CD1c-positive myeloid dendritic cell (primary cell): ENCODE data around the gene SNORC.
"Not testable (repeated sequence)": the region's sequence is repeated elsewhere in the genome, so short reads cannot be mapped to it uniquely, and the experiment has no call there.

Experiments used
- DNase-seq: peaks from one replicate; pipeline ENCODE4 v3.0.0-alpha.2; 2016; ENCODE audit errors: extremely low spot score

Gene SNORC

GRCh38 chr2:232896720-232897597, 26.9 kb downstream of the SNORC start:
- DNase-seq, result no peak

GRCh38 chr2:232897598-232898408, 27.7 kb downstream of the SNORC start:
- DNase-seq, result no peak

GRCh38 chr2:232898592-232899543, 28.8 kb downstream of the SNORC start:
- no peak for DNase-seq

- DNase-seq, result peak; percentile 56
Observed at GRCh38 chr2:232900811-232901735, 31.0 kb downstream of the SNORC start.

- DNase-seq, result peak; percentile 52
Observed at GRCh38 chr2:232901736-232902578, 31.9 kb downstream of the SNORC start.

GRCh38 chr2:232903989-232904388, 33.9 kb downstream of the SNORC start:
- DNase-seq, result no peak

- not testable (repeated sequence) for DNase-seq
Observed at GRCh38 chr2:232906867-232907717, 37.0 kb downstream of the SNORC start.

DNA sequence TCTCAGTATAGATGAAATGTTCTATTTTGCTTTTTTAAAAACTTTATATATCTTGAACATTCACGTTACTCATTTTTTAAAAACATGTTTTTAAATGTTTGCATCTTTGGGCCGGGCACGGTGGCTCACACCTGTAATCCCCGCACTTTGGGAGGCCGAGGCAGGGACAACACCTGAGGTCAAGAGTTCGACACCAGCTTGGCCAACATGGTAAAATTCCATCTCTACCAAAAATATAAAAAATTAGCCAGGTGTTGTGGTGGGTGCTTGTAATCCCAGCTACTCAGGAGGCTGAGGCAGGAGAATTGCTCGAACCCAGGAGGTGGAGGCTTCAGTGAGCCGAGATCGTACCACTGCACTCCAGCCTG, 37.6 kb downstream of the SNORC start:
- DNase-seq, result not testable (repeated sequence)

DNA sequence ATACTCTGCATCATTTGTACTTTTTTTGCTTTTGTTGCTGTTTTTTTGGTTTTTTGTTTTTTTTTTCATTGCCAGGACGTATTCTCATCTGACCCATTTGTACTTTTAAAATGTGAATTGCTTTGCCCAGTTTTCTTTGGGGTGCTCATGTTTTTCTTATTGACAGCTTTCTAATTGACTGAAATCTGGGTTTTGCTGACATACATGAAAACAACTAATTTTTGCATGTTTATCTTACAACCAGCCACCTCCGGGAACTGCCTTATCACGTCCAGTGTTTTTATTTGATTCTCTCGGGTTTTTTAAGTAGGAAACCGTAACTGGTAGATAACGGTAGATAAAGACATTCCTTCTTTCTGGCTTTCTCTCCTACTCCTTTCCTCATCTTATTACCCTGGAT, 38.6 kb downstream of the SNORC start:
- DNase-seq, result no peak

DNA sequence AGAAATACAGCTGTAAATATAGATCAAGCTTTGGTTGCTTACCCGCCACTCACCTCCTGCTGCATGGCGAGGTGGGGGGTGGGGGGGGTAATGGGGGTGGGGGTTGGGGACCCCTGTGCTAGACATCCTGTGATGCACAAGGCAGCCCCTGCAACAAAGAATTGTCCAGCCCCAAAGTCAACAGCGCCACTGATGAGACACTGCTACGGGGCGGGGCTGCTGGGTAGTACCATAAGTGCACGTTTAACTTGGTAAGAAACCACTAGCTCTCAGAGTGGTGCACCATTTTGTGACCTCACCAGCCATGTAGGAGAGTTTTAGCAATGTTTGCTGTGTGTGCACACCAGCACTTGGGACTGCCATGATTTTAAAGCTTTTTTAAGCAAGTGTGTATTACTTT, 40.3 kb downstream of the SNORC start:
- DNase-seq, result no peak

DNA sequence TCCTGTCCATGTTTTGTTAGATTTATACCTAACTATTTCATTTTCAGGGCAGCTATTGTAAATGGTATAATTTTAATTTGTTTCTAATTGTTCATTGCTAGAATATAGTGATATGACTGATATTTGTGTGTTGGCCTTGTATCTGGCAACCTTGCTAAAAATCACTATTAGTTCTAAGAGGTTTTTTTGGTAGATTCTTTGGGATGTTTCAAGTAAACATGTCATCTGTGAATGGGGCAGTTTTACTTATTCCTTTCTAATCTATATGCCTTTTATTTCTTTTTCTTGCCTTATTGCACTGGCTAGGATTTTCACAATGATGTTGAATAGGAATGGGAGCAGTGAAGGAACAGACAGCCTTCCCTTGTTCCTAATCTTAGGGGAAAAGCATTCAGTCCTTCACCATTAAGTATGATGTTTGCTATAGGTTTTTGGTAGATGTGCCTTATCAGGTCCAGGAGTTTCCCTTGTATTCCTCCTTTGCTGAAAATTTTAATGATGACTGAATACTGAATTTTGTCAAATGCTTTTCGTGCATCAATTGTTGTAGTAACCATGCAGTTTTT, 41.7 kb downstream of the SNORC start:
- no peak for DNase-seq

GRCh38 chr2:232913903-232914302, 43.8 kb downstream of the SNORC start:
- DNase-seq, result no peak

DNA sequence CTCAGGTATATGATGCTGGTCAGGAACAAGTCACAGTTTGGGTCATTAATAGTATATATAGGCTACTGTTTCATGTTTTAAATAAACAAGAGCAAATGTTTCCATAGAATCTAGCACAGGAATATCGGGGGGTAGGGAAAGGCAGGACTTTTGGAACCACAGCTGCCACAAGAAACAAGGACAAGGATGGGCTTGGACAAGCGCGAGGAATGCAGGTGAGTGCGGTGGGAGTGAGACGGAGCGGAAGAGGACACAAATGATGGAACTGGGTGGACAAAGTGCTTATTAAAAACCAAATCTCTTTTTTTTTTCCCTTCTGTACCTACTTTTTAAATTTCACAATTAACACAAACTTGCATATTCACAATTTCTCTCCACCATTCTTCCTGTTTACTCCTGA, 49.1 kb downstream of the SNORC start:
- DNase-seq, result no peak

- no peak for DNase-seq
Observed at GRCh38 chr2:232920055-232920454, 50.0 kb downstream of the SNORC start.

DNA sequence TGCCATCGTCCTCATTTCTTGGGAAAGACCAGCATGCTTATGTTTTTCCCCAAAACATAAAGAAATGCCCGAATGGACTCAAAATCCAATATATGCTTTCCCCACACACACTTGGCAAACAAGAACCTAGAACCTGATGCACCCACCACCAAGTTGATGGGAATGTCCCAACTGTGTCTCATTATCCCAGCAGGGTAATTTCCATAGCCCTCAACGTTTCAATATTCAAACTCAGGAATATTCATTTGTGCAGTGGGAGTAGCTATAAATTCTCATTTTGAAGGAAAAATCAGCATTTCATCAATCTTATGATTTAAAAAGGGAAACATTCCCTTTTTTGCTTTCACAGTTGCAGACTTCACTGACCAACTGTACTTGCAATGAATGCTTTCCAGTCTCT, 50.7 kb downstream of the SNORC start:
- DNase-seq, result no peak

DNA sequence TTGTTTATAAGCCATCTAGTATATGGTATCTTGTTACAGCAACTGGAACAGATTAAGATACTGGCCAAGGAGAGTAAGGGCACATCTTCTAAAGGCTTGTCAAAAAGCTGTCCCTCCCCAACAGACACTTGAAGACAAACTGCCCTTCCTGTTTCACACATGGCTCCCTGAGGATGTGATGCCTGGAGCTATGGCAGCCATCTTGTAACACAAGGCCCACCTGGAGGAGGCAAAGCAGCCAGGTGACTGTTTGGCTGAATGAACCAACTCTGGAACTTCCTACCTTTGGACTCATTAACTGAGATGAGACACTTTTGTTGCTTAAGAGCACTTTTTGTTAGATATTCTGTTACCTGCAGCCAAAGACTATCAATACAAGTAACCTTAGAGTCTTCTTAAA, 54.4 kb downstream of the SNORC start:
- no peak for DNase-seq

- DNase-seq, result no peak
Observed at GRCh38 chr2:232925153-232925820, 55.2 kb downstream of the SNORC start.

DNA sequence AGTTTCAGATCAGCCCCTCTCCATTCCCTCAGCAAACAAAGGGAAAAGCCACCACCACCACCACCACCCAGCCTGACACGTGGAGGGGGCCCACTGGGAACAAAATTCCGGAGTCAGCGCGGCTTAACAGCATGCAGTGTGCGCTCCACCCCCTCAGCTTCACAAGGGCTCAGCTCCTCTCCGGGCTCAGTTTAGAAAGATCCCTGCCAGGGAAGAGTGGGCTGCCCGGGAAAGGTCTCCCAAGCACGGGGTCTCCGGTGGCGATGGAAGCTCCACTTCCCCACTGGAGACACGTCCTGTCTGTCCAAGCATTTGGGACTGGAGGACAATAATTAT, 55.7 kb downstream of the SNORC start:
- no peak for DNase-seq
